ENCODE measurements around the gene LRGUK.

The LRGUK gene

DNA sequence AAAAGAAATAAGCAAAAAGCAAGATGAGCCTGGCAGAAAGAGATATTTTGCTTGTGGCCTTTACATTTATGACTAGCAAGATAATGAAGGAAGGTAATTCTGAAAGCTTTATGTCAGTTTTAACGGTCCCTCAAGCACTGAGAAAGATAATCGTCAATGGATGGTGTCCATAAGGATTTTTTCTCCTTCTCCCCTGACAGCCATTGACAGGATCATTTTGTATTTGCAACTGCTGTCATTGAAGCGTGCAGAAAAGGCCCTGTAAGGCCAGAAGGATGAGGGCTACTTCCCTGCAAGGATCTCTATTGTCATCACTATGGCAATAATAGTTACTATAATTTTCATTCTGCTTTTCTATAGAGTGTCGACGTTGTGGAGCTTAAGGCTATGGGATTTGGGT is 994 bp upstream of the LRGUK start:
- no peak for ATAC-seq
- DNase-seq: no peak

DNA sequence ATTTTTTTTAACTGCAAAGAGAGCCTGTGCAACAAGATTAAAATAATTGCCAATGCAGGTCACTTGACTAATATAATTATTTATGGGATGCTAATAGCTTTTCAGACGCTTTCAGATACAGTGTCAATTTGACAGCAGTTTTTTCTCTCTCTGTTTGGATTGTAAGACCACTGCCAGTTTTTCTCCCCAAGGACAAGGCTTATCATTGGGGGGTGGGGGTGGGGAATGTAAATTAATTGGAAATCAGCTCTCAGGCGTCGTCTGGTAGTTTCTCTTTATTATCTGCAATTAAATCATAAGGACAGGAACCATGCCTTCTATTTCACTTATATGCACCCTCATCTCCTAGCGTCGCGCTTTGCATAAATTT is 559 bp upstream of the LRGUK start:
- ATAC-seq (no peak), DNase-seq (no peak)

DNA sequence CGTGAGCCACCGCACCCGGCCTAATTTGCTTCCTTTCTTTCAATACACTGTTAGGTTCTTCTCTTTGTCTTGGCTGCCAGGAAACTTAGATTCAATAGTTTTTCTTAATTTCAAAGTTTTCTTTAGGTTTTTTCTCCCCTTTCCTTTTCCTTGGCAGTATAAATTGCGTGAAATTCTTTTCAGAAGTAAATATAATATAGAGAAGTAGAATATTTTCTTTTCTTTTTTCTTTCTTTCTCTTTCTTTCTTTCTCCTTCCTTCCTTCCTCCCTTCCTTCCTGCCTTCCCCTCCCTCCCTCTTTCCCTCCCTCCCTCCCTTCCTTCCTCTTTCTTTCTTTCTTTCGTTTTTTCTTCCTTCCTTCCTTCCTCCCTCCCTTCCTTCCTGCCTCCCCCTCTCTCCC is 1.7 kb downstream of the LRGUK start:
- DNase-seq (no peak), ATAC-seq (no peak)

DNA sequence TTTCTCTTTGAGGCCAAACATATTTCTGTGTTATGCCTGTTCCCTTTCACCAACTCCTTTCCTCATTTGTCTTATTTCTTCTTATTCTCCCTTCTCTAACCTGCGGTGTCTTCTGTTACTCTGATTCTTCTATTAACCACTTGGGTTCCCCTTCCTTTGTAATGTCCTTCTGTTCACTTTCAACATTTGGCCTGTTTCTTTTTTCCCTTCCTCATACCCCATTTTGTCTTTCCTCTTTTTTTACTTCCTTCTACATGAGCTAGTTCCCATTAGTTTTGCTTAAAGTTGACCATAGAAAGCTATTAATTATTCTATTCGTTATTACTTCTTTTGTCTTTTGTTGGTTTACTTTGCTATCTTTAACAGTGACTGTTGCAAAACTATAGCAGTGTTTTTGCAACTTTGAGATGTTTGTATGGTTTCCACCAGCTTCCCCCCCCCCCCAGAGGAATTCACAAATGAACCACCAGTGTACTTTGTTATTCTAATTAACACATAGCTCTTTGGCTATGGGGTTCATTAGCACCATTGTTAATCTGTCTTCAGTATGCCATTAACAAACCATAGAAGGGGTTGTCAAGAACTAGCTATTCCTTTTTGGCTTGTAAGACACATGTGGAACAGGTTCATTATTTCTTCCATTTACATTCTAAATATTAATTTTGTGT is 2.9 kb downstream of the LRGUK start:
- DNase-seq (no peak), ATAC-seq (no peak)

DNA sequence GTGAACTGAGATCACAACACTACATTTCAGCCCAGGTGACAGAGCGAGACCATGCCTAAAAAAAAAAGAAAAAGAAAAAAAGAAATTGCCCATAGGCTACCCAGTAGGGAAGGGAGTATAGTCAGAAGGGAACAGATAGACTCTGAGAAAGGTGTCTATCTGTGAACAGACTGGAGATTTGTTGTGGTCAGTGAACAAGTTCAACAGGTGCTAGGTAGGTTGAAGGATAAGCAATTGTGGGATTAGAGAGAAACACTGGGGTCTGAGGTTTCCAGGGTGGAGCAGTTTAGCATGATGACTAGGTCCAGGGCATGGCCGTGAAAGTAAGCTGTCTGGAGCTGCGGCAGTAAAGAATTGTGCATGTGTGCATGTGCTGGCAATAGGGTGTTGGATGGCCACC is 6.9 kb downstream of the LRGUK start:
- DNase-seq: no peak
- ATAC-seq: no peak

DNA sequence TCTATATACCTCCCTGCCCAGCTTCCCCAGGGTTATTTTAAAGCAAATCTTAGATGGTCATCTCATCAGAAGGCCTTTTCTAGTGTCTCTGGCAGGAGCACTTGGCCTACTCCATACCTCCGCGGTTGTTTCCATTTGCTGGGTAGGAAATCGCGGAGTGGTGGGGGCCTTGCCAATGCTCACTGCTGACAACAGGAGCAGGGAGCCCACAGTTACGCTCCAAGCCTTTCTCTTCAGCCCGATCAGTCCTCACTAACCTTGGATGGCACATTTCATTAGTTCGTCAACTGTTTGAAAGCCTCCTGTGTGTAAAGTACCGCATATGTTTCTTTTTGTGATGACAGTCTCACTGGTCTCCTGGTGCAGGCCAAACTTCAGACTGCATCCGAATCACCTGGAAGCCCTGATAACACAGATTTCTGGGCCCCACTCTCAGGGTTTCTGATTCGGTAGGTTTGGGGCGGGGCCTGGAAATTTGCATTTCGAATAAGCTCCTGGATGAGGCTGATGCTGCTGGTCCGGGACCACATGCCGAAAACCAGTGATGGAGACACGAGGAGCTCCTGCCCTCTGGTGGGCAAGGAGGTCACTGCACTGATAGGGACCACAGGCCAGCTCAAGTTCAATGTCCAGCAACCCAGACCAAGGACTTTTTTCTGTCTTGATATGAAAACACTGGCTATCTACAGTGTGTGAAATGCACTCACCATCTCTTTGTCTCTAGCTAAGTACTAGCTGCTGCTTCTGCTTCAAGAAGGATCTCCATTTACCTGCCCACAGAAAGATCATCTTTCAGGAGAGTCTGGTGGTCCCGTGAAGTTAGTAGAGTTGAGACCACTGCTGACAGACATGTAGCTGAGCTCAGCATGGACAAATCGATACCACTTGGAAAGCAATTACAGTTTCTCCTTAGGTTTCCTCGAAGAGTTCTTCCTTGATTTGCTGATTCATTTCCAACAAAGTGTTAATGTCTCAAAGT is 14.0 kb downstream of the LRGUK start:
- ATAC-seq: peak; percentile 73
- peak; percentile 68 for DNase-seq

DNA sequence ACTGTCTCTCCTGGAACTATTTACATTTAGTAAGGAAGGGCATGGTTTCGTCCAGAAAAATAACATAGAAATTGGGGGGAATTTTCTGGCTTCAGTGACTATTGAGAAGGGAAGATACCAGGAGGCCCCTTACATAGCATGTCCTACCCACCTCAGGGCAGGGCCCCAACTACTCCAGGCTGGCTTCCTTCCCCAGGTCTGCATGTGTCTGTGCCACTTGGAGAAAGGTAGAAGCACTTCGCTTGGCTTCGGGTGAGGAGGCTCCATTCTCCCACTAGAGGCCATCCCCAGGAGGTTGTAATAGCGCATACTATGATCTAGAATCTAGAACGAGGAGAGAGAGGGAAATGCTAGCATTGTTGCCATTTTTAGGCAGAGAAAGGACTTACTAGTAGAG is 14.7 kb downstream of the LRGUK start:
- DNase-seq: no peak
- ATAC-seq: no peak

DNA sequence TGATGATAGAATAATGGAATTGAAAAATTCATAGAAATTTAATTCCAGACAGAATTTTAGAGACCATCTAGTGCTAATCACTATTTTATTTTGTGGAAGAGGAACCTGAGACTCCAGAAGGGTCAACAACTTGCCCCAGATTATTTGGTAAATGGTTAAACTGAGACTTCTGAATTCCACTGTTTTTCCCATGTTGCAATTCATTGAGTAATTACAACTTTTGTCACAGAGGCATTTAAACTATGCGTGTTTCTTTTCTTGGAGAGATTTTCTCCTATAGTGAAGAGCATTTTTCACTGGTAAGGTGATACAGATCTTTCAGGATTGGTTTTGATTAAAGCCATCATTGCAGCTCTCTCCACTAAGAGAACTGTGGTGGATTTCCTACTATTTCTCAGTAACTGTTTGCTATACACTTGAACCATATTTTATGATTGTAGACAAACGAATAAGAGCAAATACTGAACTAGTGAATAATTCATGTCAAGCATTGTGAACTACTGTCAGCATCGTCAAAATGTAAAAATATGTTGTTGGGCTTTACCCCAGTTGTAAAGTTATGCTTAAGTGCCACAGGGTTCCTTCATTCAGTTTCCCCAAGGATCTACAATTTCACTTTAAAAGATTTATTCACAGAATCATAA is 26.5 kb downstream of the LRGUK start:
- DNase-seq: no peak
- no peak for ATAC-seq

DNA sequence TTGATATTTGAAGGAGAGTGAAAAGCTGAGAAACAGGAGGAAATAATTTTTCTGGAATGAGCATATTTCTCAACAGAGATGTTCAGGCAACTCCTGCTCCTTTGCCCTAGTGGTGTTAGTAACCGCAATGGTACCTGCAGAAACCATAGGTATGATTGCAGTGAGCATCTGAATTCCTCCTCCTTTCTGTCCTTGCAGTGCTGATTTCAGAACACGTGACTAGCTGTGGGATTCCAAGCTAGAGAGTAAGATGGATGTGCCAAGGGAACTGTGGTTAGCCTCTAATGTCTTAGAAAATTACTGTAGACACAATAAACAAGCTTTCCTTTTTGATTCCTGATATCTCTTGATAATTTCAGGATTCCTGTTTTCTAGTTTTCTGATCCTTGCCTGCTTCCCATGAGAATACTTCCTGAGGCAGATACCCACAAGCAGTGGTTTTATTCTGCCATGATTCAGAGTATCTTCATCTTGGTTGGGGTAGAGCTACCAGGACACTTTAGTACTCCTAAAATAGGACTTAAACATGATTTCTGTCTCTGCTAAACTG is 27.5 kb downstream of the LRGUK start:
- ATAC-seq (no peak), DNase-seq (no peak)

DNA sequence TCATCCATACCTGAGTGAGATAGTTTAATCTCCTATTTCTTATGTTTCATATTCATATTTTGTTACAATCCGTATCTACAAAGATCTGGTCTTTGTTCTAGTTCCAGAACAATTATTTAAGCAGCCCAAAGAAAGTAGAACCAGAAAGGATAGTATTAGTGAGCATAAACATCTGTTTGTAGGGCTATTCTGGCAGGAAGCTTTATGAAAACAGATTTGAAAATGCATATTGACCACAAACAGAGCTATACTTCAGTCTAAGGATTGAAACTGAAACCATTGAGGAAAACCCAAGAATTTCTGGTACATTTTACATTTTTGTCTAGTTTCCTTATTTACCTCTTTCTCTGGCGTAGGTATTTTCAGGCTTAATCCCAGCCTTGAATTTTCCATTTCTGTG is 28.1 kb downstream of the LRGUK start:
- DNase-seq: no peak

DNA sequence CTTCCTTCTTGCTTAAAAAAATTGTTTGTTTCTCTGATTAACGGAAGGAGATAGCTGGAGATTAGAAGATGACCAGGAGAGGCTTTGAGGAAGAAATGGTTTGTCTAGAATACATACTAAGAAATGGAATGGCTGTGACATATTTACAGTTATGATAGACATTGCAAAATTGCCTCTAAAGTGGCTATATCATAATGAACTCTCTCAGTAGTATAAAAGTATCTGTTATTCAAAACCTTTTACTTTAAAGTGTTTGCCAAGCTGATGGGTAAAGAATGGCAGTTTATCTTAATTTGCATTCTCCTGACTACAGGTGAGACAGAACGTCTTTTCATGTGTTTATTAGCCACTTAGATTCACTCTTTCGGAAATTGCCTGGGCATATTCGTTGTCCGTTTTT is 28.7 kb downstream of the LRGUK start:
- DNase-seq (no peak), ATAC-seq (no peak)

More for the DNA sequence above, 28.1 kb downstream of the LRGUK start:
- no peak for ATAC-seq

DNA sequence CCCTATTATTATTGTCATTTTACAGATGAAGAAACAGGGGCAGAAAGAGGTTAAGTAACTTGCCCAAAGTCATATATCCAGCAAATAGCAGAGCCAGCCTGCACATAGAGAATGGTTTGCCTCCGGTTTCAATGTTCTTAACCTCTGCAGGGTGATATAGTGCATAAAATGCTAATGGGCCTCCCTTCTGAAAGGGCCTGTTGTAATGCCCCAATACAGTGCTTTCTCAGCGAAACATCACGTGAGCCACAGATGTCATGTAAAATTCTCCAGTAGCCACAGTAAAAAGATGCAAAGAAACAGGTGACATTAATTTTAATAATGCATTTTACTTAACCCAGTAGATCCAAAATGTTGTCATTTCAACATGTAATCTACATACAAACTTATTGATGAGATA is 38.1 kb downstream of the LRGUK start:
- no peak for ATAC-seq
- DNase-seq: no peak

DNA sequence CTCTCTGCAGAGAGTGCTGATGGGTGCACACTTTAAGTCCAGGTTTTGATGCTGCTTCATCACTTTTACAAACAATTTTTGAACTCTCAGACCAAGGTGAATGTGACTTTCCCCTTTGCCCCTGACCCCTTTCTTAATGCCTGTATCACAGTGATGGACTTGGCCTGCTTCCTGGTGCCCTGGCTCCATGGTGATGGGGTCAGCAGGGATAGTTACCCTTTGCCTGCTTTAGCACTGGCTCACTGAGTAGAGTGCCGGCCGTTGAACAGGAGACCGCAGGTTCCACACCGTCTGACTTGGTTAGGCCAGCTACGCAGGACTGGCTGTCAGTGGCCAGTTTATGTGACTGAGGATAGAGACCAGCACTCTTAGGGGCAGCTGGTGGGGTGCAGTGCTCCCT is 40.1 kb downstream of the LRGUK start:
- ATAC-seq: no peak
- DNase-seq: no peak

DNA sequence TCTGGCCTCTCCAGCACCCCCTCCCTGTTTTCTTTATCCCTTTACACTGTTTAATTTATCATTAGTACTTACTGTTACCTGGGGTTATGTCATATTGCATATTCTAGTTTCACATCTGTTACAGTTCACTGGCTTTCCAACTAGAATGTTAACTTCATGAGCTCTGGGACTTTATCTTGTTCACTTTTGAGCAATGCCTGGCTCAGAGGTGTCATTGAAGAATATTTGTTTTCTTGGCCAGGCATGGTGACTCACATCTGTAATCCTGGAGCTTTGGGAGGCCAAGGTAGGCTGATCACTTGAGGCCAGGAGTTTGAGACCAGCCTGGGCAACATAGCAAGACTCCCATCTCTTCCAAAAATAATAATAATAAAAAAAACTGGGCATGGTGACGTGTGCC is 40.7 kb downstream of the LRGUK start:
- no peak for ATAC-seq
- no peak for DNase-seq

DNA sequence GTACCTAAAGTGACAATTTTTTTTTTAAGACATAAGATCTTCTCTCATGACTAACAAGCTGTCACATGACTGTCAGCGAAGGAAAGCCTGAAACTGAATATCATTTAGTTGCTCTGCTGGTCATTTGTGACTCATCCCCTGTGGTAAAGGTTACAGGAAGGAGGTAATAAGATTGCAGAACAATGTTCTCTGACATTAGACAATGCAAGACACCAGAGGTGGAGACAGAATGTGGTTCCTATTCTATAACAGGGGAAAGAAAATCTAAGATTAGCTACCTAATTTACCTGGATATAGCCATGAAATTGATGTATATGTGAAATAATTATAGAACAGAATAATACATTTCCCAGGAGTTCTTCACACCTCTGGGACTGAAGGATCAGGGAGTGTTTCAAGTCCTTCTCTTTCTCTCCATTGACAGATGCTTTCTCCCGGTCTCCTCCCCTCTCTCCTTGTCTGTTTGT is 47.7 kb downstream of the LRGUK start:
- peak; percentile 88 for ATAC-seq
- no peak for DNase-seq

DNA sequence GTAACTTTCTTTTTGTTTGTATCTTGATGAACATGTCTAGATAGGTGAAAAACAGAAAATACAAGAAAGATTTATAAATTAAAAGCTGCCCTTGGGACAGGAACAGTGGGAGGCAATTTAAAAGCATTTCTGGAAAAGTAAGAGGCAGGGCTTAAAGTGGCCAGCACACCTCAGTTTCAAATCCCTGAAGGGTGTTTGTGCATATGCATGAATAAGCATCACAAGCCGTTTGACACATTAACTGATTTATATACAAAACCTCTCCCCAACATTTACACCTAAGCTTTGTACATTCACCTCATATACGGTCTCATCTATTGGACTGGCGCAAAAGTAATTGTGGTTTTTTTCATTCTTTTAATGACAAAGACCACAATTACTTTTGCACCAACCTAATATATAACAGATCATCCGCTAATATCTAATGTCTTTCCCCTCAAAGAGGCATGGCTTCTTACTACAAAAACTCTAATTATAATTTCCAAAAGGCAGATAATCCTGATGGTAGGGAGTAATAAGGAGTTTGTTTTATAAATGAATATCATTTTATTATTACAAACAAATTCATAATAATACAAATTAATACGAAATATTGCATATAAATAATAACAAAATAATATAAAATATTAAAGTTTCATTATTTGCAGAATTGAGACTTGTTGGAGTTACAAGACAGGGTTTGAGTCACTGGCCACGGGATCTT is 48.3 kb downstream of the LRGUK start:
- no peak for DNase-seq
- no peak for ATAC-seq

DNA sequence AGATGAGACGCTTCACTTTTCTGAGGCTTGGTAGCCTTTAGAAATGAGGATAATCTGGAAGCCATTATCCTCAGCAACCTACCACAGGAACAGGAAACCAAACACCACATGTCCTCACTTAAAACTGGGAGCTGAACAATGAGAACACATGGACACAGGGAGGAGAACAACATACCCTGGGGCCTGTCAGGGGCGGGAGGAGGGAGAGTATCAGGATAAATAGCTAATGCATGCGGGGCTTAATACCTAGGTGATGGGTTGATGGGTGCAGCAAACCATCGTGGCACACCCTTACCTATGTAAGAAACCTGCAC is 48.9 kb downstream of the LRGUK start:
- ATAC-seq: no peak

DNA sequence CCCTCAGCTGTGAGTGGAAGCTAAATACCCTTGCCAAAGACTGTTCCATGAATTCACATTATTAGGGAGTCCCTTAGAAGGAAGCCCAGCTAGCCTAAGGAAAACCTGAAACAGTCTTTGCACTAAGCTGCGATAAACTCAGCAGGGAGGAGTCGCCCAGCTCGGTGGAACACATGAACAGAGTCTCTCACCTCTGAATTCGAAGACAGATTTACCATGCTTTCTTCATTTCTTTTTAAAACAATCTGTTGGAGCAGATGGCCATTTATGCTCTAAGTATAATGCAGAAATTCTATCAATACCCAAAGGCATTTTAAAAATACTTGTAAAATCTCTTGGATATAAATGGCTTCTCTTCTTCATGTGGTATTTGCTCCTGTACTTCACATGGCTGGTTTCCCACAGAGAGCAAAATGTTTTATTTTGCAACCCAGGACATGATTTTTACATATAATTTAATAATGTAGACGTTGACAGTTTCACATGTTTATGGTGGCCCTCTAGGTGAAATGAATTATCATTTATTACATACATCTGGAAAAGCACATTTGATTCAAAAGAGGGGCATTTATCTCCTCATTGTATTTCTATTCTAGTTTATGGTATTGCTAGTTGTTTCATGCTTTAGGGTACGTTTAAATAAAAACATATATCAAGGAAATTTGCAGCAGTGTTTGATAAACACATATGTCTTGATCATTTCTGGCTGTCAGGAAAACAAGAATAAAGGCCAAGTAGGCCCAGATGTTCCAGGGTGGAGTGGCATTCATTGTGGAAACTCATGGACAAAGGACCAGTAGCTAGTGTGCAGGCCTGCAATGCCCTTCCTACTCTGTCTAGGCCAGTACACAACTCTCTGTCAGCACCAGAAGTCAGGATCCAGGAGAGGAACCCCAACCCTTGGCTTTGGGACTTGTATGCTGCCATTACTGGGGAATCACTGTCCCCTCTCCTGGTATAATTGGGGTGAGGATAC is 52.2 kb downstream of the LRGUK start:
- ATAC-seq (no peak), DNase-seq (no peak)

More for the DNA sequence above, 48.9 kb downstream of the LRGUK start:
- no peak for DNase-seq

DNA sequence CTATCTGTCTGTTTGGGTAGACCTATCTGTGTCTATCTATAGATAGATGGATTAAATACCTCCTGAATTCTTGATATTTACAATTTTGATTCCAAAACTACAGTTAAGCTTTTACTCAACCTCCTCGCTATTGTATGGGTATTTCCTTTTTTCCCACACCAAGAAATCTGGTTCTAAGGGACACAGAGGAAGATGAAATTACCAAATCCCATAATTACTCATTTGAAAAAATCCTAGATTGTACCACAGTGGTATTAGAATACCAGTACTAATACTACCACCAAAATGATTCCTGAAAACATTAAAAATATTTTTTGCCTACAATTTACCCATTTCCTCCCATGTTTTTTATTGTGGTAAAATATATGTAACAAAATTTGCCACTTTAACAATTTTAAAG is 53.2 kb downstream of the LRGUK start:
- DNase-seq (no peak), ATAC-seq (no peak)

DNA sequence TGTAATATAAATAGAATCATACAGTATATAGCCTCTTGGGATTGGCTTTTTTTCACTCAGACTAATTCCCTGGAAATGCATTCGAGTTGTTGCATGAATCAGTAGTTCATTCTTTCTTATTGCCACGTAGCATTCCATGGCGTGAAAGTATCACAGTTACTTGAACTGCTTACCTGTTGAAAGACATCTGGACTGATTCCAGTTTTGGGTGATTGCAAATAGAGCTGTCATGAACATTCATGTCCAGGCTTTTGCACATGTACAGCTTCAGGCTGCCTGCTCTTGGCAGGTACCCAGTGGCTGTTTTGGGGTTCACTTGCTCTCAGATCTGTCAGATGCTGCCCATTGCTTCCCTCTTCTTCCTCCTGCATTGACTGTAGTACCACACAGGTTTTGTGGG is 54.9 kb downstream of the LRGUK start:
- no peak for ATAC-seq
- DNase-seq: no peak

DNA sequence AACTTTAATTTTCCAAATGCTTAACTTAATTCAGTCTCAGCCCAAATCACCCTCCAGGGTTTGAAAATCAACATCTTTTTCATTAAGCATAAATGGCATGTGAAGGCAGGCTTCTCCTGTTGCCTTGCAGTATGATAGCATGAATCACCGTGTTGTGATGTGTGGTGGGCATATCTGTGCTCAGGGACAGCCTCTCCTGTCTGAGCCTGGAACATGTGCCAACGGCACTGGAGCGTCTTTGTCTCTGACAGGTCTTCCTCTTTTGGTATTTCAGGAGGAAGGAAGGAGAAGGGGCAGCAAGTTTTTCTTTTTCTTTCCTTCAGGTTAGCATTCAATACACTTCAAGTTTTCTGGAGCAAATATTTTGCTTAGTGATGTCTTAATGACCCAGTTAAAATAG is 57.6 kb downstream of the LRGUK start:
- ATAC-seq: no peak
- no peak for DNase-seq

Data from stimulated activated naive CD8-positive, alpha-beta T cell treated with anti-CD3 and anti-CD28 coated beads, Interleukin-15, Interleukin-2, amounts not matched to agents 100 U/mL and 50 U/mL, for 24 hours (primary cell).